Hematopoietic multipotent progenitor cell treated with erythropoietin and hydrocortisone succinate and interleukin-3 and kit ligand, for 17 days (in vitro differentiated cells): ENCODE results near the gene POF1B.
"Not testable (repeated sequence)": the region's sequence is repeated elsewhere in the genome, so short reads cannot be mapped to it uniquely, and the experiment has no call there.

Source experiments
- DNase-seq: peaks from one replicate; pipeline ENCODE4 v3.0.0-alpha.2; 2015; ENCODE audit warnings: low spot score

The POF1B gene

DNA sequence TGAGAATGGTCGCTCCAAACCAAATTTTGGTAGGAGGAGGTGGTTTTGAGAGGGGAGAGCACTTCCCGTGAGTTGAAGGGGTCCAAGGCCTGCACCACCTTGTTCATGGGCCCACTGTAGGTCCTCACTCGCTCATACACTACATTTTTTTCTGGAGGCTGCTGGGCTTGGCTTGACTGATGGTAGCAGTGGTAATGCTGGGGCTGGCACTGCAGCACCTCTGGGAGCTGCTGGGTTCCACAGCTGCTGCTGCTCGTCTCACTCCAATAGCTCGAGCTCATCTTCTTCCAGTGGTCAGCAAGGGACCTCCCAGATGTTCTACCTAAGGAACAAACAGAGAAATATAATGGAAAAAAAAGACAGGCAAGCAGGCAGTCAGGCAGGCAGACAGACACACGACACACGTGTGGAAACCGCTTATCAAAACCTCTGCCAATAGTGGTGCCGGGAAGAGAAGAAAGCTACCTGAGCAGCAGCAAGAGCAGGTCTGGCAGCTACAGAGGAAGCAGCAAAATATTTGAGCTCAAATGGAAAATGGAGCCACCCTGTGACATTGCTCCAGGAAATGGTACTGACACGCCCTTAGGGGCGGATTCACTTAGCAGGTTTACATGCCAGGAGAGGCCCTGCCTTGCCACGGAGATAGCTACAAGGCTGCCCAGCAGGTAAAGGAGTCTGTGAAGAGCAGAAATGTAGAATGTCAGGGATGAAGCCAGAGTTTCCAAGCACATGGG, at the start of gene POF1B:
TSS of gene POF1B (minus strand) at position 492 of the 734 bp plus-strand sequence. CDS start at position 281, 211 bp downstream.
- no peak for DNase-seq

DNA sequence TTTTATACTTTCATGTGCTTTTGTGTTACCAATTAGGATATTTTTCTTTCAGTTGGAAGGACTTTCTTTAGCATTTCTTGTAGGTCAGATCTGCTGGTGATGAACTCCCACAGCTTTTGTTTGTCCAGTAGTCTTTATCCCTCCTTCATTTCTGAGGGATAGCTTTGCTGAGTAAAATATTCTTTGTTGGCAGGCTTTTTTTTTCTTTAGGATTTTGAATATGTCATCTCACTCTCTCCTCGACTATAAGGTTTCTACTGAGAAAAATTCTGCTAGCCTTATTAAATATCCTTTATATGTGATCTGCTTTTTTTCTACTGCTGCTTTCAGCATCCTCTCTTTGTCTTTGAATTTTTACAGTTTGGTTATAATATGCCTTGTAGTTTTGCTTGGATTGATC, 49.6 kb upstream of the POF1B start:
- DNase-seq: no peak

DNA sequence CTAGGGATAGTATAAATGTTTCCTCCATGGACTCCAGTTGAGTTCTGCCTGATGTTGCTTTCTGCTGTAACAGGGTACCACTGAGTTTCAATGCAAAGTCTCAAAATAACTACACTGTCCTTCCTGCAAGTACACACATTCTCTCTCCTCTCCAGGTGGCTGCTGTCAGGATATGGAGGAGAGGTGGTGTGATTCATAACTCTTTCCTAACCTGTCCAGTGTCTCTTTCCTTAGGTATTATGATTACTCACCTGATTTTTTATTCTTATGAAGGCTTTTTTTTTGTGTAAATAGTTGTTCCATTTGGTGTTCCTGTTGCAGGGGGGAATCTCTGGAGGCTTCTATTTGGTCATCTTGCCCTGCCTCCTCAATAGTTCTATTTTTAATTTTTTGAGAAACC, 39.8 kb upstream of the POF1B start:
- DNase-seq: no peak

- DNase-seq: no peak
Observed at GRCh38 chrX:85391878-85392238, 12.4 kb upstream of the POF1B start.

DNA sequence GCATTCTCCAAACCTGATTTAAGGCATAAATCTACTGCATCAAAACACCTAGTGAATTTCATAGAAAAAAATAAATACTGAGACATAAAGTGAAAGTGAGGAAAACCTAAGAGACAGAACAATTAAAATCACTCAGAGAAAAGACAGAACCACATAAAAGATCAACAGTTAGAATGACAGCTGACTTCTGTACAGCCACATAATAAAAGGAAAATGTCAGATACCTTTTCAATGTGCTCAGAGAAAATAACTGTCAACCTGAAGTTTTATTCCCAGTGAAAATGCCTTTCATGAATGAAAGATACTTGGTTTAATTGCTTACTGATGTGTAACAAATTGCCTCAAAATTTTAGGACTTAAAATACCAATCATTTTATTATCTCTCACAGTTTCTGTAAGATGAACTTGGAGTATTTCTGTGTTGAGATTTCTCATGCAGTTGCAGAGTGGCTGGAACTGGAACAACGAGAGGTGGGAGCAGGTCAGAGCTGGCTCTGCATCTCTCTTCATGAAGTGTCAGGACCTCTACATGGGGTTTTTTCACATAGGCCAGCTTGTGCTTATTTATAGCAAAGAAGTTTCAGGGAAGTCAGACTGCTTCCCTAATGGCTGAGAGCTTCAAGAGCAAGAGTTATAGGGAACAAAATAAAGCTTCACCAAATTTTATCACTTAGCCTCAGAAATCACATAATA, 11.9 kb upstream of the POF1B start:
- no peak for DNase-seq

DNA sequence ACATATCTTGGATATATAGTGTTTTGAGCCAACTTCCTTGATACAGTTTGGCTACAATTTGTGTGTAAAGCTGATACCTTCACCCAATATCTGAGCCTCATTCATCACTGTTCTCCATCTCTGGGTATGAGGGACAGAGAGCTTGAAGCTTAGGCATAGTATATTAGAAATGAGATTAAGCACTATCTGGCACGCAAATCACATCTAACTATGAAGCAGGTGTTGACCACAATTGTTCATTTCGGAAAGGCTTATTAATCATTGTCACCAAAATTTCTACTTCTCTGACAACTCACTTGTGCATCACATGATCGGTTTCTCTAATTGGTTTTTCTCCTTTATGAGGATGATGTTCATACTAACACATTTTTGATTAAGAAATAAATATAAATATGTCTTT, 2.1 kb upstream of the POF1B start:
- no peak for DNase-seq

- DNase-seq: no peak
Observed at GRCh38 chrX:85378461-85378860, 1.0 kb downstream of the POF1B start.

- no peak for DNase-seq
Observed at GRCh38 chrX:85375333-85375738, 4.1 kb downstream of the POF1B start.

DNA sequence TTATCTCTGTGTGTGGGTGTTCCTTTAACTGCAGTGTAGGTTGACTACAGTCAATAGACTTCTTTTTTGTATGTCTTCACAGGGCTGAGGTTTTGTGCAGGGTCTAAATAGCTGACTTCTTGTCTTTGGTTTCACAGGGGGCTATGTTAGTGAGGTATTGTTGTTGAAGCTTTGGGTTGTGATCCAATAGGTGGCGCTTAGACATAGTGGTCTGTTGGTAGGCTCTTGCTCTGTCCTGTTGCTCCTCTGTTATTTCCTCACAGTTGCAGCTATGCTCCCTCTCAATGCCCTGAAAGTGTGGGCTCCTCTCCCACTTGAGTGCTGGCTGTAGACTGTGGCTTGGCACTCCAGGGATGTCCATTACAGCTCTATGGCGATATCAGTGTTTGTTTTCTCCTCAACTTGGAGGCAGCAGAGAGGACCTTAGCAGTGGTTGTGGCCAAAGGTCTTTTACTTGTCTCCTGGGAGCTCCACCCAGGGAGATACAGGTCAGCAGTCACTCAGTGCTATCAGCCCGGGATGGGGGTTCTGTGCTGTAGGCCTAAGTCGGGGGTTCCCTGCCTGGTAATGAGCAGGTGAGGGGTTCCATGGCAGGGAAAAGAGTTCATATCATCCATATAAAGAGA, 14.0 kb downstream of the POF1B start:
- no peak for DNase-seq

GRCh38 chrX:85359051-85359450, 20.4 kb downstream of the POF1B start:
- DNase-seq: no peak

- DNase-seq: no peak
Observed at GRCh38 chrX:85345523-85345922, 33.9 kb downstream of the POF1B start.

DNA sequence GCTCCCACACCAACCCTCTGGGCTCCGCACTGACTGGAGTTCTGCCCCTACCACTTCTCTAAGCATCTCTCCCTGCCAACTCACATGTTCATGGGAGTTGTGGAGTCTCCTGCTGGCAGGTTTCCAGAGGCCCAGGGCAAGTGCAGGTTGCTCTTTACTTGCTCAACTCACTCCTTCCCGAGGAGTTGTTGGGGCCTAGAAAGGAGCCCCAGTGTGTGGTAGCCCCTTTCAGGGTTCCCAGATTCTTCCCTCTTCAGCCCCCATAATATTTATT, 52.5 kb downstream of the POF1B start:
- no peak for DNase-seq

GRCh38 chrX:85326234-85327059, 53.0 kb downstream of the POF1B start:
- DNase-seq: no peak

- DNase-seq: not testable (repeated sequence)
Observed at GRCh38 chrX:85311348-85311747, 68.1 kb downstream of the POF1B start.

DNA sequence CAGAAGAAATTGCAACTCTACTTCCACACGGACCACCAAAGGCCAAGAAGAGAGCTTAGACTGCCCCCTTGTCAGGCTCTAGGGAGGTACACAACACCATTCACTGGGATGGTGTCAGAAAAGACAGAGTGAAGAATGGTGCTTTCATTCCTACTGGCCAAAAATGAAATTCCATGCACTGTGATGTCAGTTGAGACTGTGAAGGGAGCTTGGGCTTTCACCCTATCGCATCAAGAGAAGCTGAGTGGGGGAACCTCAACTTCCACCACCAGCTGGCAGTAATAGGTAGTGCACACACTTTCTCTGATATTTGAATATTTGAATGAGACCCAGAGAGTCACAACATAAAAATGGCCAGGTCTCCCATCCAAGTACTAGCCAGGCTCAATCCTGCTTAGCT, 69.7 kb downstream of the POF1B start:
- DNase-seq: no peak

GRCh38 chrX:85303544-85303943, 75.9 kb downstream of the POF1B start:
- no peak for DNase-seq

DNA sequence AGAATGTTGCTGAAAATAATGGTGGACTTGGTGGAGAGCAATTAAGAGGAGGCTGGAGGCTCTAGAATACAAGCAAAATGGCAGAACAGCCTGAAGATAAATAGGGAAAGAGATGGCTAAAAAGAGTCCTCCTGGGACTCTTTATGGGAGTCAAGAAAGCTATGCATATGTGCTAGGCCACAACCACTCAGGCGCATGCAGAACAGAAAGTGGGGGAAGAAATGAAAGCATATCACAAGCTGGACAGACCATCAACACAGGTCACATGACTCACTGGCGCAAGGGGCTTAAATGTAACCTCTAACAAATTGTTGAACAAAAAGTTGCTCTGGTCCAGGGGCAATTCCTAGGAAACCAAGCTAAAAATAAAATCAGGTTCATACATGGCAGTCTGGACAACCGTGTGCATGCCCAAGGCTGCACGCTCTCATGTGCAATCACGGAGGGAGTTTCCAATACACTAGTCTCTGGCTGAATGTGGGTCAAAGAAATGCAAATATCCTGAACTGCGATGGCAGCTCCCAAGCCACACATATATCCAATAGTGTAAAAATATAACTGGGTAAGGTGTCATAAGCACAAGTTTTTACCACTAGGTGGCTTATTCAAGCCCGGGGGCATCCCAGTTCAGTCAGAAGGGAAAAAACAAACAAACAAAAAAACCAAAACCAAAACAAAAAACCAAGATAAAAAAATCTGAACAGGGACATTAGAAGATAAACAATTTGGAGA, 90.3 kb downstream of the POF1B start:
- no peak for DNase-seq

GRCh38 chrX:85285286-85285685, 94.2 kb downstream of the POF1B start:
- not testable (repeated sequence) for DNase-seq

GRCh38 chrX:85244450-85245211, 134.8 kb downstream of the POF1B start:
- DNase-seq: no peak

- DNase-seq: no peak
Observed at GRCh38 chrX:85243761-85244449, 135.6 kb downstream of the POF1B start, which contains the start of the genes SATL1 and ZNF711. Gene SATL1 (minus strand): TSS chrX:85243779. CDS start chrX:85108968, 134,811 bp downstream. Gene ZNF711 (plus strand): TSS chrX:85243991. CDS start chrX:85247573, 3,582 bp downstream.
